ENCODE data around the gene KLRD1. TPM values are rescaled to one million over a fixed set of nuclear protein-coding genes. Genes with fewer than 3 reads are reported as not detected.

The KLRD1 gene
- total RNA-seq, 6 experiments from 2014 or later = 0.68 to 2.3 (median 1.1) TPM

DNA sequence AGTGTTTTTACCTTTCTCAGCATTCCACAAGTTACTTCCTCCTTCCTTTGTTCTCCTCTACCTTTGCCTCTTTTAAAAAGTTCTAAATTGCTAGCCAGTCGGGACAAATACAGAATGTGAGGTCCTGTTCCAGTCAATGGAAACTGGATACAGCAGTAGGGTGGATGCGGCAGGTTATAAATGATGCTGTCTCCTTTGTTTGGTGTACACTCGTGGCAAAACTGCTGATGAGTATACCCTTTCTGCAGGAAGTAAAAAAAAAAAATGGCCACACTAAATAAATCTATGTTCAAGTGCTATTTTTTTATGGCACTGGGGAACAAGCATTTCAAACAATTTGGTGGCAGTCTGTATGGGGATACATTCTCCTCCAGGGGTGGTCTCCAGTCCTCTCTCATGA, 54.7 kb downstream of the KLRD1 start:
- TF ChIP-seq POLR2A (IDR thresholded peaks at IDR 0.05) (no peak), CTCF (IDR thresholded peaks at IDR 0.05) (no peak)
- Histone ChIP-seq H3K9me3 (no peaks in the 10 kb centered on the region), H3K4me3 (no peak overlapping the region), H3K27me3 (no peaks in the 10 kb centered on the region), H3K27ac (no peak overlapping the region), H3K36me3 (no peaks in the 10 kb centered on the region), H3K4me1 (peaks cover 0 to 5% (median 0%) of the 10 kb centered on the region in 4 donors)
- intact Hi-C loops (cut with DNase I) = no loop called here
- ATAC-seq (no peak), DNase-seq (no peak)
- 62% methylated on average over 3 of the region's 3 CpGs for WGBS (ENCODE audit: insufficient coverage, low coverage, low lambda C conversion rate, missing lambda C conversion rate)

DNA sequence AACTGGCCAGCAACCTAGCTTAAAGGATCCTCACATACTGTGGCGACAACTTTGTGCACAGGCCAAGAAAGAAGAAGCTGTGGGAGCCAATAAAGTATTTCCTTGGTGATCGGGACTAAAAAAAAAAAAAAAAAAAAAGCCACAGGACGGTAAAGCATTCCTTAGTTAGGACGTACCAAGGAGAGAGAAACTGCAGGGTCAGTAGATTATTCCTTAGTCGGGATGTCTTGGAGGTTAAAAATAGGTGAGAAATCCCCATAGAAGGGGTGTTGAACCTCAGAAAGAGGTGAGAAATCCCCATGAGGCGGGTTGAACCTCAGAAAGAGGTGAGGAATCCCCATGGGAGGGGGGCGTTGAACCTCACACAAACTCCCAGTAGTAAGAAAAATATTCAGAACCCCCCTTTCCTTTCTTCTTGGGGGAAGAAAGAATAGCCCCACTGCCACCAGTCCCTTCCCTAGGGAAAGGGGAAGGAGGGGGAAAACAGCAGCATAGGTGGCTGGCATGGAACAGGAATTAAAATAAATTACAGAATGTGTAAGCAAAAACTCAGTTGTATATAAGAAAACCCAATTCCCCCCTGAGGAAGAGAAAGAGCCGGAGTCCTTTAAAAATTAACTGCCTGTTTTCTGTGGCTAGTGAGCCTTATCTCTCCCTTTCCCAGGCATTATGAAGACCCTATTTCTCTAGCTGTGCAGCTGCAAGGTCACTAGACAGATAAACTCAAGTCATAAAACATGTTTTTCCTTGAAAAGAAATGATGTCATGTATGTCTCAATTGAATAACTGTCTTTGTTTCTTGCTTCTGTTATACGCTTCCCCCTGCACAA, 55.4 kb downstream of the KLRD1 start:
- H3K36me3 ChIP-seq = no peaks in the 10 kb centered on the region
- no peak for ATAC-seq
- WGBS (ENCODE audit: insufficient coverage, low coverage, low lambda C conversion rate, missing lambda C conversion rate) = 59% methylated on average over 8 of the region's 9 CpGs
- no peak for TF ChIP-seq POLR2A (IDR thresholded peaks at IDR 0.05)
- TF ChIP-seq CTCF (IDR thresholded peaks at IDR 0.05) = no peak
- H3K27me3 ChIP-seq = no peaks in the 10 kb centered on the region
- intact Hi-C loops (cut with DNase I) = no loop called here
- H3K27ac ChIP-seq = peak overlapping the region in 2 of 3 donors; percentile 99
- H3K4me3 ChIP-seq = no peak overlapping the region
- no peaks in the 10 kb centered on the region for H3K9me3 ChIP-seq
- no peak for DNase-seq
- H3K4me1 ChIP-seq = peaks cover 0 to 5% (median 0%) of the 10 kb centered on the region in 4 donors

DNA sequence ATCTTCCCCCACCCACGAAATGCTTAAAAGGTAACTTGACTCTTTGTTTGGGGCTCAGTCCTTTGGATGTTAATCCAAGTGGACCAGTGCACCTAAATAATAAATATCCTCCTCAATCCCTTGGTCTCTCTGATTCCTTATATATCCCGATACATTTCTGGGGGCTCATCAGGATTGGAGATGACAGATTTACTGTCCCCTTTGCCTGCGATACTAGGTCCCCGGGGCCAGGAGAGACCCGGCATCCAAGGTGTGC, 55.9 kb downstream of the KLRD1 start:
- ATAC-seq = no peak
- intact Hi-C loops (cut with DNase I) = no loop called here
- 52% methylated on average over 5 of the region's 5 CpGs for WGBS (ENCODE audit: insufficient coverage, low coverage, low lambda C conversion rate, missing lambda C conversion rate)

DNA sequence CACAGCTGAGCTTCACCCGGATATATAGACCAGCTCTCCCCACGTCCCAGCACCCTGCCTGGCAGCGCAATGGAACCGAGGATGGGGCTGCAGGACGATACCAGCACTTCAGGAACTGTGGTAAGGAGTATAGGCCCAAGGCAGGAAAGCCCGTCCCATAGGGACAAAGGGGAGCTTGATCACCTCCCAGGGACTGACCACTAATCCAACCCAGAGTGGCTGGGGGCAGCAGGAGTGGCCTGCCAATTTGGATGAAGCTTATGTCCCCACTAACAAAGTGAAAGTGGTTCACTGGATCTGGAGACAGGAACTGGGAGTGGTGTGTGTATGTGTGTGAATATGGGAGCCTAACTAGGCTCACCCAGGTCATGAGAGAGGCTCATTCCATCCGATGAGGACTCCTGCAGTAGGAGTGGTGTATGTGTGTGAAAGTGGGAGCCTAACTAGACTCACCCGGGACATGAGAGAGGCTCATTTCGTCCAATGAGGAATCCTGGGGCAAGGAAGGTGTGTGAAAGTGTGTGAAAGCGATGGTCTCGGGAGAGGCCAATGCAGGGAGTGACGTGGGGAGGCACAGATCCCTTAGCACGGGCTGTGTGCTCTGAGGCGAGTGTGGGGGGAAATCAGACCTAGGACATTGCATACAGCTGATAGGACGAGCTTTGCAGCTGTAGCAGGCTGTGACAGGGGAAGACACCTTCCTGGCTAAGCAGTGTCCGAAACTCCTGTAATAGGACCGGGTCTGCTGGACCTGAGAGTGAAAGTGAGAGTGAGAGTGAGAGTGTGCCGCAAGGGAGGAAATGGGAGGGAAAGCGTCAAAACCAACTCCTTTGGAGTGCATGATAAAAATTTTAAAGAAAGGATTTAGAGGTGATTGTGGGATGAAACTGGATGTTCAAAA, 56.5 kb downstream of the KLRD1 start:
- Histone ChIP-seq H3K27ac (peak overlapping the region; percentile 99), H3K4me1 (peaks cover 0 to 5% (median 0%) of the 10 kb centered on the region in 4 donors), H3K27me3 (no peaks in the 10 kb centered on the region), H3K36me3 (no peaks in the 10 kb centered on the region), H3K9me3 (no peaks in the 10 kb centered on the region), H3K4me3 (peak overlapping the region; percentile 60 to 69 (median 69))
- TF ChIP-seq POLR2A (IDR thresholded peaks at IDR 0.05) = peak; percentile 24
- no peak for TF ChIP-seq CTCF (IDR thresholded peaks at IDR 0.05)
- intact Hi-C loops (cut with DNase I) = no loop called here
- WGBS (ENCODE audit: insufficient coverage, low coverage, low lambda C conversion rate, missing lambda C conversion rate) = 6% methylated on average over 14 of the region's 19 CpGs
- ATAC-seq = peak; percentile 82 to 89 (median 84)
- DNase-seq = peak in 1 of 3 donors; percentile 38

More for the DNA sequence above, 55.9 kb downstream of the KLRD1 start:
- Histone ChIP-seq H3K36me3 (no peaks in the 10 kb centered on the region), H3K4me3 (peak overlapping the region in 2 of 3 donors; percentile 69), H3K27ac (peak overlapping the region; percentile 99), H3K9me3 (no peaks in the 10 kb centered on the region), H3K4me1 (peaks cover 0 to 5% (median 0%) of the 10 kb centered on the region in 4 donors), H3K27me3 (no peaks in the 10 kb centered on the region)
- no peak for DNase-seq
- TF ChIP-seq POLR2A (IDR thresholded peaks at IDR 0.05) = no peak
- TF ChIP-seq CTCF (IDR thresholded peaks at IDR 0.05) = no peak

Data from right lobe of liver (tissue), 6 donors.